ENCODE measurements around the gene VPS13C. TPM values are rescaled to one million over a fixed set of nuclear protein-coding genes. Genes with fewer than 3 reads are reported as not detected.

Gene VPS13C
- total and polyA plus RNA-seq, 7 donors = 7.1 to 34.1 (median 24.8) TPM

- ATAC-seq = no peak
- 84 to 87% (median 85%) methylated on average over 7 of the region's 7 CpGs for WGBS, 3 donors
- intact Hi-C loops (cut with DNase I) = no loop called here
- no peak for DNase-seq
- no peaks in the 10 kb centered on the region for H3K27me3 ChIP-seq (ENCODE audit: insufficient read depth in 3 of 3, low read length in 2 of 3)
- H3K9me3 ChIP-seq = no peaks in the 10 kb centered on the region
- H3K4me3 ChIP-seq = no peak overlapping the region
- H3K27ac ChIP-seq = no peak overlapping the region
- no peaks in the 10 kb centered on the region for H3K36me3 ChIP-seq (ENCODE audit: insufficient read depth in 1 of 2, low read depth in 1 of 2)
- no peak for TF ChIP-seq CTCF (IDR thresholded peaks at IDR 0.05)
- H3K4me1 ChIP-seq = peaks cover 5% of the 10 kb centered on the region
Observed at GRCh38 chr15:61816856-61817255, 243.4 kb downstream of the VPS13C start.

- no peak for ATAC-seq
- no peaks in the 10 kb centered on the region for H3K9me3 ChIP-seq
- H3K36me3 ChIP-seq (ENCODE audit: insufficient read depth in 1 of 2, low read depth in 1 of 2) = no peaks in the 10 kb centered on the region
- no peak for TF ChIP-seq CTCF (IDR thresholded peaks at IDR 0.05)
- H3K27ac ChIP-seq = no peak overlapping the region
- H3K4me3 ChIP-seq = no peak overlapping the region
- peaks cover 5% of the 10 kb centered on the region for H3K4me1 ChIP-seq
- WGBS, 3 donors = 81 to 87% (median 84%) methylated on average over 12 of the region's 12 CpGs
- intact Hi-C loops (cut with DNase I) = no loop called here
- DNase-seq = no peak
- no peaks in the 10 kb centered on the region for H3K27me3 ChIP-seq (ENCODE audit: insufficient read depth in 3 of 3, low read length in 2 of 3)
Observed at GRCh38 chr15:61815356-61816083, 244.7 kb downstream of the VPS13C start.

GRCh38 chr15:61812476-61812875, 247.8 kb downstream of the VPS13C start:
- DNase-seq = no peak
- ATAC-seq = no peak
- TF ChIP-seq CTCF (IDR thresholded peaks at IDR 0.05) = no peak
- Histone ChIP-seq H3K27me3 (ENCODE audit: insufficient read depth in 3 of 3, low read length in 2 of 3) (no peaks in the 10 kb centered on the region), H3K36me3 (ENCODE audit: insufficient read depth in 1 of 2, low read depth in 1 of 2) (no peaks in the 10 kb centered on the region), H3K27ac (no peak overlapping the region), H3K4me1 (peaks cover 5% of the 10 kb centered on the region), H3K9me3 (no peaks in the 10 kb centered on the region), H3K4me3 (no peak overlapping the region)
- 95 to 96% (median 95%) methylated on average over 6 of the region's 6 CpGs for WGBS, 3 donors
- intact Hi-C loops (cut with DNase I) = no loop called here

- WGBS, 3 donors = 51 to 68% (median 57%) methylated on average over 8 of the region's 8 CpGs
- H3K27ac ChIP-seq = no peak overlapping the region
- H3K9me3 ChIP-seq = no peaks in the 10 kb centered on the region
- intact Hi-C loops (cut with DNase I) = no loop called here
- peak in 3 of 4 donors; percentile 48 to 75 (median 72) for ATAC-seq
- no peaks in the 10 kb centered on the region for H3K27me3 ChIP-seq (ENCODE audit: insufficient read depth in 3 of 3, low read length in 2 of 3)
- H3K36me3 ChIP-seq (ENCODE audit: insufficient read depth in 1 of 2, low read depth in 1 of 2) = no peaks in the 10 kb centered on the region
- H3K4me1 ChIP-seq = peaks cover 5% of the 10 kb centered on the region
- no peak for TF ChIP-seq CTCF (IDR thresholded peaks at IDR 0.05)
- H3K4me3 ChIP-seq = no peak overlapping the region
- DNase-seq = no peak
Observed at GRCh38 chr15:61811952-61812351, 248.3 kb downstream of the VPS13C start.

GRCh38 chr15:61809216-61809615, 251.0 kb downstream of the VPS13C start:
- peaks cover 5% of the 10 kb centered on the region for H3K4me1 ChIP-seq
- no peaks in the 10 kb centered on the region for H3K27me3 ChIP-seq (ENCODE audit: insufficient read depth in 3 of 3, low read length in 2 of 3)
- no peak overlapping the region for H3K4me3 ChIP-seq
- WGBS, 3 donors = 89 to 92% (median 91%) methylated on average over 7 of the region's 7 CpGs
- no peaks in the 10 kb centered on the region for H3K36me3 ChIP-seq (ENCODE audit: insufficient read depth in 1 of 2, low read depth in 1 of 2)
- no peak for DNase-seq
- intact Hi-C loops (cut with DNase I) = no loop called here
- no peak overlapping the region for H3K27ac ChIP-seq
- TF ChIP-seq CTCF (IDR thresholded peaks at IDR 0.05) = no peak
- H3K9me3 ChIP-seq = no peaks in the 10 kb centered on the region
- ATAC-seq = no peak

Data from psoas muscle (tissue), 8 donors.